Choroid plexus epithelial cell (primary cell): ENCODE results near the gene CYTL1.
"Not testable (repeated sequence)": the region's sequence is repeated elsewhere in the genome, so short reads cannot be mapped to it uniquely, and the experiment has no call there.

ENCODE experiments used
- DNase-seq: peaks from one replicate; pipeline ENCODE4 v3.0.0-alpha.2; 2010; ENCODE audit warnings: low read depth
- H3K4me3 ChIP-seq: 2 replicates; pipeline ENCODE4 v1.5.1; 2011; ENCODE audit warnings: low read depth, mild to moderate bottlenecking, control low read depth, low read length, moderate library complexity
- TF ChIP-seq, protein P1 (sequence below): conservative IDR thresholded peaks from 2 replicates; pipeline ENCODE4 v1.5.1; 2011; ENCODE audit warnings: low read depth, mild to moderate bottlenecking, control low read depth, inconsistent platforms, low read length, moderate library complexity

CYTL1 gene

GRCh38 chr4:5004496-5004895 is 14.8 kb downstream of the CYTL1 start:
- DNase-seq, result no peak
- TF ChIP-seq, protein P1, sequence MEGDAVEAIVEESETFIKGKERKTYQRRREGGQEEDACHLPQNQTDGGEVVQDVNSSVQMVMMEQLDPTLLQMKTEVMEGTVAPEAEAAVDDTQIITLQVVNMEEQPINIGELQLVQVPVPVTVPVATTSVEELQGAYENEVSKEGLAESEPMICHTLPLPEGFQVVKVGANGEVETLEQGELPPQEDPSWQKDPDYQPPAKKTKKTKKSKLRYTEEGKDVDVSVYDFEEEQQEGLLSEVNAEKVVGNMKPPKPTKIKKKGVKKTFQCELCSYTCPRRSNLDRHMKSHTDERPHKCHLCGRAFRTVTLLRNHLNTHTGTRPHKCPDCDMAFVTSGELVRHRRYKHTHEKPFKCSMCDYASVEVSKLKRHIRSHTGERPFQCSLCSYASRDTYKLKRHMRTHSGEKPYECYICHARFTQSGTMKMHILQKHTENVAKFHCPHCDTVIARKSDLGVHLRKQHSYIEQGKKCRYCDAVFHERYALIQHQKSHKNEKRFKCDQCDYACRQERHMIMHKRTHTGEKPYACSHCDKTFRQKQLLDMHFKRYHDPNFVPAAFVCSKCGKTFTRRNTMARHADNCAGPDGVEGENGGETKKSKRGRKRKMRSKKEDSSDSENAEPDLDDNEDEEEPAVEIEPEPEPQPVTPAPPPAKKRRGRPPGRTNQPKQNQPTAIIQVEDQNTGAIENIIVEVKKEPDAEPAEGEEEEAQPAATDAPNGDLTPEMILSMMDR, result no peak
- no peak overlapping the region for H3K4me3 ChIP-seq

DNA sequence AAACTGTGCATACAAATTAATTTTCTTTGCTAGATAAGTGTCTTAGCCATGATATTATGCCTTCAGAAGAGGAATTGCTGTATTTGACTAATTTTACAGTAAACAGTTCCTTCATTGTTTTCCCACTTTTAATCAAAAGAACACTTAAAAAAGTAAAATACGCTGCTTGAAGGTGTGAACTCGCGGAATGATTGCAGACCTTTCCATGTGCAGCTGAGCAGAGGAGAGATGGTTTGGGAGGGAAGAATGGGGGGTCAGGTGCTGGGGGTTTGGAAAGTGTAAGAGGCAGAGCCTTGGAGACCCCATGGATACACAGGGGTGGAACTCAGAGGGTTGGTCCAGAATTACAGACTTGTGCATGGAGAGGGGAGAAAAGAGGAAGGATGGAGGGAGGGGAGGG is 15.3 kb downstream of the CYTL1 start:
- no peak overlapping the region for H3K4me3 ChIP-seq
- TF ChIP-seq, protein P1, result no peak
- no peak for DNase-seq

DNA sequence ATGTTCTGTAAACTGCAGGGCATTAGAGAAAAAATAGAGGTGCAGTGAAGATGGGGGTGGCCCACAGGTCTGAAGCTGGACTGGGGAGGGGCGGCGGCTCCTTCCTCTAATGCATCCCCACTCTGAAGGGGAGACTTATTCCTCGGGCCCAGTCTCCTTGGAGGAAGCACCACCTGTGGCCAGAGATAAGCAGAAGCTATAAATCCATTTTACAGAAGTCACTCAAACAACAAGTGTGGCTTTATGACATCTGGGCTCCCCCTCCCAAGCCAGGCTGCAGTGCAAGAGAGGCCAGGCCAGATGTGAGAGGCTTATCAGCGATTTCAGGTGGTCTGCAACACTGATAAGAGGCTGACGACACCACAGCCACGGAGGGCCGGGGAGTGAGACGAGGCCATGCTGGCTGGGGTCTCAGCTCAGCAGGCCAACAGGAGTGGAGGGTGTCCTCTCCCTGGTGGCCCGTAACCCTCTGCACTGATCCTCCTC is 15.8 kb downstream of the CYTL1 start:
- TF ChIP-seq, protein P1, result no peak
- H3K4me3 ChIP-seq, result no peak overlapping the region
- no peak for DNase-seq

DNA sequence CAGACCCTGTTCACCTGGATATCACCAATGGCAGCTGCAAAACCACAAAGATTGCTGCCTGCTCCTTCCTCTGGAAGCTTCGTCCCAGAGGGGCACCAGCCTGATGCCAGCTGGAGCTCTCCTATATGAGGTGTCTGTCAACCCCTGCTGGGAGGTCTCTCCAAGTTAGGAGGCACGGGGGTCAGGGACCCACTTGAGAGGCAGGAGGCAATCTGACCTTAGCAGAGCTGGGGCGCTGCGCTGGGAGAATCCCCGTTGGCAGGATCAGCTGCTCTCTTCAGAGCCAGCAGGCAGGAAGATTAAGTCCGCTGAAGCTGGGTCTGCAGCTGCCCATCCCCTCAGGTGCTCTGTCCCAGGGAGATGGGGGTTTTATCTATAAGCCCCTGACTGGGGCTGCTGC is 17.6 kb downstream of the CYTL1 start:
- not testable (repeated sequence) for DNase-seq

GRCh38 chr4:4996935-4997334 is 22.3 kb downstream of the CYTL1 start:
- H3K4me3 ChIP-seq, DNase-seq: not testable (repeated sequence)

More for the DNA sequence above, 17.6 kb downstream of the CYTL1 start:
- H3K4me3 ChIP-seq, result not testable (repeated sequence)

- no peak overlapping the region for H3K4me3 ChIP-seq
- no peak for DNase-seq
- TF ChIP-seq, protein P1, result no peak
Measured at GRCh38 chr4:4995908-4996265, 23.4 kb downstream of the CYTL1 start.

- H3K4me3 ChIP-seq, result no peak overlapping the region
- TF ChIP-seq, protein P1, result peak; percentile 94
- DNase-seq, result peak; percentile 67
Measured at GRCh38 chr4:4995103-4995907, 24.0 kb downstream of the CYTL1 start.
